NK-92 (cell line): ENCODE results near the gene SIX5.

Source experiments
- DNase-seq: peaks from one replicate; lab custom pipeline; 2025; ENCODE audit not compliant: unreplicated experiment; lab: John Stamatoyannopoulos, UW

Gene SIX5

DNA sequence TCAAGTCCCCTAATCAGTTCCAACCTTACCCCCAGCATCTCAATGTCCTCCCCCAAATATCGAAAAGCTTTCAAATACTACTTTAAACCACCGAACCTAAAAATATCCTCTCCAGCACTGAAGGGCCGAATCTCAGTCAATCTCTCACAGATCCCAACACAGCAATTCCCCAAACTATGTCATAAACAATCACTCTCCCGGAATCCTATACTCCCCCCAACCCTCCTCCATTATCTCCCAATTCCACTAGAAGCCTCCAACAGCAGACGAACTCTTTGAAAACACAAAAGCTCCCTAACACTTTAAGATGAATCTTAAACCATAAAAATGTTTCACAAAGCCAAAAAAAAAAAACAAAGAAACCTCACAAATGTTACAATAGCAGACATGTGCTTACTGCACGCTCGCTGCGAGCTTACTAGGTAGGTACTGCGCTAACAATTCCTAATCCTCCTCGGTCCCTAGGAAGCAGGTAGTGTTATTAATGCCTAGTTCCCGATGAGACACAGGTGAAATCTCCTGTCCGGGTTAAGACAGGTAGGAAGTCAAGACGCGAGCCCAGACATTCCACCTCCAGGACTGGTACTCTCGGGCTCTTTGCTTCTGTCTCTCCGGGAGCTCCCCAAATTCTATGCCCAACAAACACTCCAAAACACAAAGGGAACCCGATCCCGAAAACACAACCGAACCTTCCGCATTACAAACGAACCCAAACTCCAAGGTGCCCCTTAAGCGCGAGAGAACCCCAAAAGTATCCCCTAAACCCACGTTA is 52.5 kb downstream of the SIX5 start:
- DNase-seq, result no peak

GRCh38 chr19:45715139-45715538 is 53.9 kb downstream of the SIX5 start:
- DNase-seq, result no peak
